Gastroesophageal sphincter (tissue), 3 donors: ENCODE results near the gene METTL26.

Experiments
- EP300 ChIP-seq: sonication (generic); formaldehyde crosslinking; IDR thresholded peaks from one replicate; pipeline ENCODE4 v1.6.1; 2017; ENCODE audit warnings: antibody characterized with exemption, mild to moderate bottlenecking
- POLR2A ChIP-seq, 2 donors: fragments of 450-650 bp; IDR thresholded peaks; one replicate each; pipeline ENCODE4 v1.6.1; 2017; ENCODE audit warnings: antibody characterized with exemption in 2 of 2, mild to moderate bottlenecking in 2 of 2, moderate library complexity in 1 of 2
- POLR2AphosphoS5 ChIP-seq: sonication (generic); formaldehyde crosslinking; IDR thresholded peaks from one replicate; pipeline ENCODE4 v1.6.1; 2017; ENCODE audit warnings: antibody characterized with exemption
- TF ChIP-seq, protein P1 (sequence below), 4 experiments: fragments of 200-600 bp in 2 of 4; fragments of 450-650 bp in 2 of 4; sonication (generic) in 1 of 4; IDR thresholded peaks; one replicate each; pipeline ENCODE4 v1.5.1; 2017 to 2019; ENCODE audit warnings: antibody characterized with exemption in 4 of 4, mild to moderate bottlenecking in 2 of 4, moderate library complexity in 2 of 4

GRCh38 chr16:620700-621525 lies 15.2 kb downstream of the METTL26 start:
- TF ChIP-seq POLR2A (IDR thresholded peaks at IDR 0.05) (no peak), EP300 (no peak), POLR2AphosphoS5 (no peak)
- TF ChIP-seq, protein P1, sequence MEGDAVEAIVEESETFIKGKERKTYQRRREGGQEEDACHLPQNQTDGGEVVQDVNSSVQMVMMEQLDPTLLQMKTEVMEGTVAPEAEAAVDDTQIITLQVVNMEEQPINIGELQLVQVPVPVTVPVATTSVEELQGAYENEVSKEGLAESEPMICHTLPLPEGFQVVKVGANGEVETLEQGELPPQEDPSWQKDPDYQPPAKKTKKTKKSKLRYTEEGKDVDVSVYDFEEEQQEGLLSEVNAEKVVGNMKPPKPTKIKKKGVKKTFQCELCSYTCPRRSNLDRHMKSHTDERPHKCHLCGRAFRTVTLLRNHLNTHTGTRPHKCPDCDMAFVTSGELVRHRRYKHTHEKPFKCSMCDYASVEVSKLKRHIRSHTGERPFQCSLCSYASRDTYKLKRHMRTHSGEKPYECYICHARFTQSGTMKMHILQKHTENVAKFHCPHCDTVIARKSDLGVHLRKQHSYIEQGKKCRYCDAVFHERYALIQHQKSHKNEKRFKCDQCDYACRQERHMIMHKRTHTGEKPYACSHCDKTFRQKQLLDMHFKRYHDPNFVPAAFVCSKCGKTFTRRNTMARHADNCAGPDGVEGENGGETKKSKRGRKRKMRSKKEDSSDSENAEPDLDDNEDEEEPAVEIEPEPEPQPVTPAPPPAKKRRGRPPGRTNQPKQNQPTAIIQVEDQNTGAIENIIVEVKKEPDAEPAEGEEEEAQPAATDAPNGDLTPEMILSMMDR (IDR thresholded peaks at IDR 0.05) = no peak
